ENCODE measurements around the gene NR1I3.

NR1I3 gene

GRCh38 chr1:161196111-161196510 is 41.9 kb downstream of the NR1I3 start:
- DNase-seq (ENCODE audit: low spot score) = no peak

DNA sequence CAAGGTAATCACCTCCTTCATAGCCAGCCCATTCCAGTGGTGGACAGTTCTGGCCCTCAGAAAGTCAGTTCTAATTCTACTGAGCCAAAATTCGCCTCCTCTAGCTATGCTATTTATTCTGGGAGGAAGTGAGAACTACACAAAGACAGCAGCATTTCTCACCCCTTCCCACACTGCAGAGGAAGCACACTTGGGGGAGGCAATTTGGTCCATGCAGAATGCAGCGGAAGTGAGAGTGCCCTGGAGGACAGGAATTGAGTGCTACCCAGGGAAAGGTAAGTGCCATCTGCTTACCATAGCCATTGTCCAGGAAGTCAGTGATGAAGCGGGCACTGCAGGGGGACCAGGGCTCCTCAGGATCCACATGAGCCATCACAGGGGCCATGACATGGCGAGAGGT is 42.8 kb downstream of the NR1I3 start:
- DNase-seq (ENCODE audit: low spot score) = peak; percentile 78

GRCh38 chr1:161193561-161194235 is 44.3 kb downstream of the NR1I3 start:
- DNase-seq (ENCODE audit: low spot score) = peak; percentile 91

GRCh38 chr1:161192476-161193465 is 45.2 kb downstream of the NR1I3 start:
- peak; percentile 92 for DNase-seq (ENCODE audit: low spot score)

GRCh38 chr1:161191971-161192370 is 46.0 kb downstream of the NR1I3 start:
- DNase-seq (ENCODE audit: low spot score) = no peak

GRCh38 chr1:161190962-161191521 is 47.0 kb downstream of the NR1I3 start:
- peak; percentile 76 for DNase-seq (ENCODE audit: low spot score)

DNA sequence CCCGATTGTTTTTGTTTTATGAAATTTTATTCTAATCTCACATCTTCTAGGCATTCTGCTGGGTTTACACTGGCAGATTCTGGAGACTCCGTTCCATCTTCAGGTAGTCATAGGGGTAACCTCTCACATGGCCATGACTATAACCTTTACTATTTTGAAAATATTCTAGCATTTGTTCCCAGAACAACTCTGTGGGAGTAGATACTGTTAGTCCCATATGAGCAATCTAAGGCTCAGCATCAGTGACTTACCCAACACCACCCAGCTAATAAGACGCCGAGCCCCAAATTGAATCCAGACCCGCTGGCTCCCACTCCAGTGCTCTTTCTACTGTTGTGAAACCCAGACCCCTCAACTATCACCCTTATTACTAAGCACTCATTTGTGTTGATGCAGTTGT is 49.0 kb downstream of the NR1I3 start:
- no peak for DNase-seq (ENCODE audit: low spot score)

- no peak for DNase-seq (ENCODE audit: low spot score)
Measured at GRCh38 chr1:161188381-161188780, 49.6 kb downstream of the NR1I3 start.

GRCh38 chr1:161187311-161187710 is 50.7 kb downstream of the NR1I3 start:
- no peak for DNase-seq (ENCODE audit: low spot score)

DNA sequence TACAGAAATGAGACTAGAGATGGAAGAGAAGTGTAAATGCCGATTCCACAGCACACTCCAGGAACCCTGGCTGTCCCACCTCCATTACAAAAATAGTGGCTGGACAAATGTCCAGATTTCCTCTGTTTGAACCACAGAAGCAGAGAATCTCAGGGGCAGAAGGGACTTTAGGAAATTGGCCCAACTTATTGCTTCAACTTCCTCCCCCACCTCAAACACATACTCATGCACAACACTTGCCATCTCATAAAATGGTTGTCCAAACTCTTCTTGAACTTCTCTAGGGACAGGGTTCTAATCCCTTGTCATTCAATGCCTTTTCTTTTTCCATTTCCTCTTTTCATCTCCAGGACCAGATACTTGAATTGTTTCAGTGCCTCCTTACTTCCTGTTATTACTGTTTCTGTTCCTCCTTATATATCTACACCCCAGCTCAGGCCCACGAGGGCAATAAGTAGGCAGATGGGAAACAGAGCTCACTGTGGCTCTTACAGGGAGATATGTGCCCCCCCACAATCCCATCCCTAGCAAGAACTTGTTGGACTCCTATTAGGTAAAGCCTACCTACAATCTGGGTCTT is 52.2 kb downstream of the NR1I3 start:
- peak; percentile 85 for DNase-seq (ENCODE audit: low spot score)

DNA sequence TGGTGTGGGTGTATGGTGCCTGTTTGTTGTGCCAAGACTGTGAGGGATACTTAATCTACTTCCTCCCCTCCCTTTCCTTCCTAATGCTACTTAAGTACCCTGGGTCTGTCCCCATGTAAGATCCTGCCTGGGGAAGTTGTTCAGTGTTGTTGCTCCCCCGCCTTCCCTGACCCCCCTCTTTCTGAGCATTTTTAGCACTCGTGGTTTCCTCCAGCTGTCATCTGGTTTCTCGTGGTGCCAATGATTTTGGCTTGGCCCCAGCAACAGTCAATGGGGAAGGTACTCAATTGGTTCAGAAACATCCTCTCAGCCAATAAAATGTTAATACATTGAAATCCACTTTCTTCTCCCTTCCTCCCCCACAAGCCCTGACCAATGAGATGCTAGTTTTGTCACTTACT is 52.7 kb downstream of the NR1I3 start:
- DNase-seq (ENCODE audit: low spot score) = peak; percentile 91

DNA sequence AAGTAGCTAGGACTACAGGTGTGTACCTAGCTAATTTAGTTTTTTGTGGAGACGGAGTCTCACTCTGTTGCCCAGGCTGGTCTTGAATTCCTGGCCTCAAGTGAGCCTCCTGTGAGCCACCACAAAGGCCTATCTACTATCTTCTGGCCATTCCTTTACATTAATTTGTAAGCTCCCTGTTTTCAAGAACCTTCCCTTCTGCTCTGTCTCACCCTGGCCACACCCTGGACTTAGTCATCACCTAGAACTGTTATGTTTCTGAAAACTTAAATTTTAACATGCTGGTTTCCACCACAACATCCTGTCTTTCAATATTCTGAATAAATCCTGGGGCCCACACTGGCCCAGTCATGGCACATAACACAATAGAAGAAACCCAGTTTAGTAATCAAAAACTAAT is 55.8 kb downstream of the NR1I3 start:
- no peak for DNase-seq (ENCODE audit: low spot score)

DNA sequence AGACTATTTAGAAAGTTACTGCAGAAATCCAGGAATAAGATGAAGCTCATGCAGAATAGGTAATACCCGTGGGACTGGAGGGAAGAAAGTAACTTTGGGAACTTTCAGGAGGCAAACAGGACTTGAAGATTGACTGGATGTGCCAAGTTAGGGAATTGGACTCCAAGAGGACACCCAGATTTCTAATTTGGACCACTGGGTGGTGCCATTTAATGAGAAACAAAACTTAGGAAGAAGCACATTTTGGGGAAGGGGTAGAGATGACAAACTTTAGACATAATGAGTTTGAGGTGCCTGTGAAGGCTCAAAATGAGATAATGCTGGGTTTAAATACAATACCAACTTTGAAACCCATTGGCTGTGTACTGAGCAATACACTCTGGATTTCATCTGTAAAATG is 57.4 kb downstream of the NR1I3 start:
- no peak for DNase-seq (ENCODE audit: low spot score)

- DNase-seq (ENCODE audit: low spot score) = no peak
Measured at GRCh38 chr1:161179698-161180097, 58.3 kb downstream of the NR1I3 start.
